HEK293T (cell line): ENCODE data around the gene DOCK1.

Experiments
- CTCF ChIA-PET: fragments of 350-600 bp; formaldehyde crosslinking; extraction: SDS; loops from one replicate; lab custom pipeline; 2021; ENCODE audit warnings: antibody characterized with exemption, inconsistent platforms; lab: Yijun Ruan, JAX
- POLR2A ChIA-PET: fragments of 350-600 bp; formaldehyde crosslinking; extraction: SDS; loops from one replicate; lab custom pipeline; 2020; ENCODE audit warnings: antibody characterized with exemption, inconsistent platforms; lab: Yijun Ruan, JAX
- DNase-seq: peaks from one replicate; pipeline ENCODE4 v3.0.0; 2012; ENCODE audit warnings: mixed read lengths; ENCODE audit errors: extremely low spot score
- ARNT ChIP-seq: fragments of 450-650 bp; IDR thresholded peaks from 2 replicates; pipeline ENCODE4 v1.6.1; 2017; ENCODE audit warnings: mild to moderate bottlenecking
- BHLHE40 ChIP-seq: fragments of 450-650 bp; IDR thresholded peaks from 2 replicates; pipeline ENCODE4 v1.6.1; 2016; ENCODE audit warnings: mild to moderate bottlenecking, moderate library complexity, borderline replicate concordance
- CTBP1 ChIP-seq: fragments of 450-650 bp; IDR thresholded peaks from 2 replicates; pipeline ENCODE4 v1.6.1; 2016; ENCODE audit warnings: borderline replicate concordance
- ELF4 ChIP-seq: fragments of 450-650 bp; IDR thresholded peaks from 2 replicates; pipeline ENCODE4 v1.6.1; 2017; ENCODE audit warnings: antibody characterized with exemption
- FOXA1 ChIP-seq: fragments of 450-650 bp; IDR thresholded peaks from 2 replicates; pipeline ENCODE4 v1.6.1; 2016; ENCODE audit warnings: mild to moderate bottlenecking
- FOXK2 ChIP-seq: fragments of 450-650 bp; IDR thresholded peaks from 2 replicates; pipeline ENCODE4 v1.6.1; 2016; ENCODE audit warnings: mild to moderate bottlenecking
- FOXM1 ChIP-seq: fragments of 450-650 bp; IDR thresholded peaks from 2 replicates; pipeline ENCODE4 v1.6.1; 2017; ENCODE audit warnings: mild to moderate bottlenecking, borderline replicate concordance
- HDGF ChIP-seq: fragments of 450-650 bp; IDR thresholded peaks from 2 replicates; pipeline ENCODE4 v1.6.1; 2017; ENCODE audit warnings: antibody characterized with exemption, borderline replicate concordance
- L3MBTL2 ChIP-seq: fragments of 450-650 bp; conservative IDR thresholded peaks from 2 replicates; pipeline ENCODE4 v1.6.1; 2016; ENCODE audit warnings: mild to moderate bottlenecking
- LEF1 ChIP-seq: fragments of 450-650 bp; IDR thresholded peaks from 2 replicates; pipeline ENCODE4 v1.6.1; 2017; ENCODE audit warnings: mild to moderate bottlenecking, borderline replicate concordance
- NFRKB ChIP-seq: fragments of 450-650 bp; IDR thresholded peaks from 2 replicates; pipeline ENCODE4 v1.6.1; 2016; ENCODE audit warnings: mild to moderate bottlenecking, moderate library complexity
- PKNOX1 ChIP-seq: fragments of 450-650 bp; IDR thresholded peaks from 2 replicates; pipeline ENCODE4 v1.6.1; 2016
- SP1 ChIP-seq: fragments of 450-650 bp; IDR thresholded peaks from 2 replicates; pipeline ENCODE4 v1.6.1; 2017
- SUZ12 ChIP-seq: fragments of 450-650 bp; IDR thresholded peaks from 2 replicates; pipeline ENCODE4 v1.6.1; 2016; ENCODE audit warnings: mild to moderate bottlenecking
- TARDBP ChIP-seq: fragments of 450-650 bp; IDR thresholded peaks from 2 replicates; pipeline ENCODE4 v1.6.1; 2016
- ZNF384 ChIP-seq: fragments of 450-650 bp; IDR thresholded peaks from 2 replicates; pipeline ENCODE4 v1.6.1; 2016

DOCK1 gene

GRCh38 chr10:127123626-127124025, 218.4 kb downstream of the DOCK1 start:
- no peak for DNase-seq
- TF ChIP-seq L3MBTL2 (no peak), FOXA1 (no peak), TARDBP (no peak), SP1 (no peak), FOXK2 (no peak), HDGF (no peak), SUZ12 (no peak), PKNOX1 (no peak), NFRKB (no peak), BHLHE40 (no peak), ARNT (no peak), FOXM1 (no peak), ELF4 (no peak), CTBP1 (no peak), ZNF384 (no peak), LEF1 (no peak)
- ChIA-PET CTCF (no interaction called here), POLR2A (no interaction called here)

GRCh38 chr10:127125331-127125730, 220.1 kb downstream of the DOCK1 start:
- no peak for TF ChIP-seq NFRKB
- no peak for TF ChIP-seq FOXK2
- no peak for TF ChIP-seq L3MBTL2
- no peak for TF ChIP-seq ARNT
- TF ChIP-seq PKNOX1: no peak
- no peak for TF ChIP-seq TARDBP
- TF ChIP-seq ZNF384: no peak
- no peak for TF ChIP-seq SP1
- TF ChIP-seq HDGF: no peak
- no peak for TF ChIP-seq LEF1
- TF ChIP-seq FOXA1: no peak
- no peak for TF ChIP-seq ELF4
- ChIA-PET CTCF (no interaction called here), POLR2A (no interaction called here)
- no peak for DNase-seq

GRCh38 chr10:127127822-127128221, 222.6 kb downstream of the DOCK1 start:
- TF ChIP-seq LEF1: no peak
- TF ChIP-seq SUZ12: no peak
- TF ChIP-seq PKNOX1: no peak
- no peak for TF ChIP-seq FOXK2
- TF ChIP-seq CTBP1: no peak
- TF ChIP-seq NFRKB: no peak
- no peak for TF ChIP-seq HDGF
- TF ChIP-seq TARDBP: no peak
- no peak for TF ChIP-seq FOXA1
- TF ChIP-seq SP1: no peak
- no peak for TF ChIP-seq FOXM1
- TF ChIP-seq L3MBTL2: no peak
- TF ChIP-seq ZNF384: no peak
- TF ChIP-seq ELF4: no peak
- no peak for TF ChIP-seq ARNT
- CTCF ChIA-PET: no interaction called here
- POLR2A ChIA-PET: no interaction called here
- no peak for DNase-seq

GRCh38 chr10:127129104-127129503, 223.9 kb downstream of the DOCK1 start:
- no peak for TF ChIP-seq PKNOX1
- TF ChIP-seq TARDBP: no peak
- TF ChIP-seq FOXK2: no peak
- no peak for TF ChIP-seq ZNF384
- no peak for TF ChIP-seq FOXM1
- TF ChIP-seq SUZ12: no peak
- TF ChIP-seq BHLHE40: no peak
- TF ChIP-seq SP1: no peak
- no peak for TF ChIP-seq NFRKB
- TF ChIP-seq FOXA1: no peak
- ChIA-PET CTCF (no interaction called here), POLR2A (no interaction called here)
- no peak for DNase-seq

- ChIA-PET POLR2A (no interaction called here), CTCF (no interaction called here)
- no peak for TF ChIP-seq TARDBP
- no peak for TF ChIP-seq FOXM1
- TF ChIP-seq SP1: no peak
- no peak for TF ChIP-seq PKNOX1
- no peak for TF ChIP-seq FOXK2
- no peak for TF ChIP-seq L3MBTL2
- no peak for TF ChIP-seq LEF1
- TF ChIP-seq NFRKB: no peak
- no peak for DNase-seq
These were observed 227.2 kb downstream of the DOCK1 start for GRCh38 chr10:127132451-127132850.
